HTERT RPE-1 (cell line): Measurements from ENCODE around the gene NSD1.
"Not testable (repeated sequence)": the region's sequence is repeated elsewhere in the genome, so short reads cannot be mapped to it uniquely, and the experiment has no call there.

ENCODE experiments used
- in situ Hi-C: fragments of 300-500 bp; cut with MboI; formaldehyde crosslinking; loops from 4 replicates; pipeline ENCODE4 v1.14.3; 2020; ENCODE audit warnings: low sequenced_read_pairs

Gene NSD1

GRCh38 chr5:177303925-177304391 lies 170.4 kb downstream of the NSD1 start:
- in situ Hi-C loops, result no loop called here

- in situ Hi-C loops, result no loop called here
Measured at GRCh38 chr5:177304392-177305119, 171.0 kb downstream of the NSD1 start.

- in situ Hi-C loops, result not testable (repeated sequence)
Measured at GRCh38 chr5:177306103-177306640, 172.6 kb downstream of the NSD1 start.

- in situ Hi-C loops, result no loop called here
Measured at GRCh38 chr5:177306674-177307543, 173.3 kb downstream of the NSD1 start.

GRCh38 chr5:177307544-177308363 lies 174.2 kb downstream of the NSD1 start:
- in situ Hi-C loops, result no loop called here

DNA sequence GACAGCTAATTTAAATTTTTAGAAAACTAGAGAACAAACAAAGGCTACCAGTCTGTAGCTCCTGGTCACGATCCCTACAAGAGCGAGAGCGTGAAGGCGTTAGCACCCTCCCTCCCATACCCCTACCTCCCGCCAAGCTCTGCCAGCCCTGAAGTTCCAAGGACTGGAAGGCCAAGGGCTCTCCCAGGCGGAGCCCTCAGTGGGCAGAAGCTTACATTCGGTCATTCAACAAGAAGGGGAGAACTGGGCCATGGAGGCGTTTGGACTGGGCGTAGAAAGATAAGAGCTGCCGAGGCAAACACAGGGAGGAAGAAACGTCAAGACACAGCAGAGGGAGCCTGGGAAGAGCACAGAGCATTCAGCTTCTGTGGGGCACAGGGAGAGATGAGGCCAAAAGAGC lies 175.2 kb downstream of the NSD1 start:
- in situ Hi-C loops, result no loop called here

DNA sequence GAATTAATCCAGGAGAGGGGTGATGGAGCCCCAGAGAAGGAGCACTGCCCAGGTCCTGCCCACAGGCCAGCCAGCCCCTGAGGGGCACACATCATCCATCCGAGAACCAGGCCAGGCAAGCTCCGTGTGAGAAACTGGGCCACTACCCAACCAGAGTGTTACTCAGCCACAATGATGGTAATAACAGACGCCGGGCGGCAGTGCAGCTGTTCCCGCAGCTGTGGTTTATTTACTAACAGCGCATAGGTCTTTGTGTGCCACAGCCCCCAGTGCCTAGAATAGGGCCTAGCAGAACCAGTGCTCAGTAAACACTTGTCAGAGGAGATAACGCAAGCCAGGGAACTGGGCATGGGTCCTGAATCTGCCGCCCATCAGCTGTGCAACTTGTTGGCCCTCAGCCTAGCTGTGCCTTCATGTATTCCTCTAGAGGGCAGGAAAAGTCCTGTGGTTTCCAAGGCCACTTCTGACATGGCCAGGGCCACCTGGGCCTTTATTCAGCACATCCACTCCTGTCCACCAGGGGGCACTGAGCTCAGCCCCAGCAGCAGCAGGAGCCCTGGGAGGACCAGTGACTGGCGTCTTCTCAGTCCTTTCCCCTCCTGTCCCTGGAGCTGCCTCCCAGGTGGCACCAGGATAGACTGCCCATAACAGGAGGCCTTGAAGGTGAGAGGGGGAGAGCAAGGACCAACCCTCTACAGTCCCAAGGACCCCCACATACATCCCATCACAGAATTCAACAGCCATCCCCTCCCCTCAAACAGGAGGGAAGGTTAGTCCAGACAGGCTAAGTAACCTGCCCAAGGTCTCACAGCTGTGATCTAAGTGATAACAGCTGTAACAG lies 176.0 kb downstream of the NSD1 start:
- in situ Hi-C loops, result no loop called here

- in situ Hi-C loops, result no loop called here
Measured at GRCh38 chr5:177310332-177310731, 176.8 kb downstream of the NSD1 start.

GRCh38 chr5:177310757-177311391 lies 177.3 kb downstream of the NSD1 start:
- in situ Hi-C loops, result no loop called here

DNA sequence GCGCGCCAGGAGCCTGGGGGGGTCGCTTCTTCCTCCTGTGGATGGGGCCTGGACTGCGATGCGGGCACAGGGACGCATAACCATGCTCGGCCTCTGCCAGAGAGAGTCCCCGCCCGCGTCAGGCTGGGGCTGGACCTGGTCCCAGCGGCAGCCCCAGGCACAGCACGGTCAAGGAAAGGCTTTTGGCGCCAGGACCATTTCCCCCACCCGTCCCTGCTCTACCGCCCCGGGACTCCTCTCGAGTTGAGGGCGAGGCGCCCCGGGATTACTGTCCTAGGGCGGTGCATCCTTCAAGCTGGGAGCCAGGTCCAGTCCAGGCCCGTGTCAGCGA lies 177.8 kb downstream of the NSD1 start:
- in situ Hi-C loops, result no loop called here

- in situ Hi-C loops, result no loop called here
Measured at GRCh38 chr5:177311723-177312648, 178.4 kb downstream of the NSD1 start, which contains the start of gene MXD3. Gene MXD3 (minus strand): TSS chr5:177311898. CDS start chr5:177311830, 68 bp downstream.

GRCh38 chr5:177312649-177313181 lies 179.1 kb downstream of the NSD1 start:
- in situ Hi-C loops, result no loop called here

- in situ Hi-C loops, result no loop called here
Measured at GRCh38 chr5:177313561-177314259, 180.1 kb downstream of the NSD1 start.

DNA sequence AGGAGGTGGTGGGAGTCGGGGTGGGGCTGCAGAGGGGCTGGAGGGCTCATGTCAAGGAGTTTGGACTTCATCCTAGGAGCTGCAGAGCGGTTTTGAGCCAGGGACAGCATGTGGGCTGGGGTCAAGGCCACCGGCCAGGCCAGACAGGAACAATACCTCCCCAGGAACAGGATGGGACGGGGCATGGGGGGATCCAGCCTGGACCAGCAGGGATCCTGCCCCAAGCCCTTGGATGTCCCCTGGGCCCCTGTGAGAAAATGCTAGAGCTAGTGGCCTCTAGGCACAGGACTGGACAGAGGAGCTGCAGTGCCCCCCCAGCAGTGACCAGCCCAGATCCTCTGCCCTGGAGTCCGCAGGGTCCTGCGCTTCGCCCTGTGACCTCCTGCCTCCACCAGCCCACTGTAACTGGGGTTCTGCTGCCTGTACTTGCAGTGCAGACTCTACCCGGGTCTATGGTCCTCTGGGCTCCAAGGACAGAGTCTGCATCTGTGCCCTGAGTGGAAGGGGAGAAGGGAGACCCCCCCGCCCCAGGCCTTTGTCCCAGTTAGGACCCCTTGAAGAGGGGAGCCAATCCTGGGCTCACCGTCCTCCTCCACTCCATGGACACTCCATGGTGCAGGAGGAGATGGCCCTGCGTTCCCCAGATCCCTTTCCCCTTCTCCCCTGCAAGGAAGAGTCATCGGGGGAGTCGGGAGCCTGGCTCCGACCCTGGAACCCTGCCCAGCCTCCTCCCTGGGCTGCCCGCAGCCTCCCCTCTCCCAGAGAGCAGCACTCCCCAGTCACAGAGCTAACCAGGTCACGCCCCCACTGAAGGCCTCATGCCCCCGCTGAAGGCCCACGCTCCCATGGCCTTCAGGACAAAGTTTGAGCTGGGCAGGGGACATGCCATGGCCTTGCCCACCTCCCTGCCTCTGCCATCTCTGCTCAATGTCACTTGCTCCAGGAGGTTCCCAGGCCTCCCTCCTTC lies 181.1 kb downstream of the NSD1 start:
- in situ Hi-C loops, result no loop called here

DNA sequence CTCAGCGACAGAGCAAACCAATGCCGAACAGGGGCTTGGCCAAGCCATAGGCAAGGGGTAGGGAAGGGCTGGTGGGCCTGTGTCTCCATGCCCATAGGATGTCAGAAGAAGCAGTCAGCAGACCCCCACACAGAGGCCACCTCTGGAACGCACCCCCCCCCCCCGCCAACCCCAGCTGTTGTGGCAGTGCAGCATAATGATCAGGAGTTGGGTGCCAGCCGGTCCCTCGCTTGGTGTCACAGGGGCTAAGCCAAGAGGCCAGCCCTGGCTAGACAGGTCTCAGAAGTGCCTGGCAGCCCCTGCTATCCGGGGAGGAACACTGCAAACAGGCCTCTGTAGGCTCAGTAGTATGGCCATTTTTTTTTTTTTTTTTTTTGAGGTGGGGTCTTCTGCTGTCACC lies 181.8 kb downstream of the NSD1 start:
- in situ Hi-C loops, result no loop called here

DNA sequence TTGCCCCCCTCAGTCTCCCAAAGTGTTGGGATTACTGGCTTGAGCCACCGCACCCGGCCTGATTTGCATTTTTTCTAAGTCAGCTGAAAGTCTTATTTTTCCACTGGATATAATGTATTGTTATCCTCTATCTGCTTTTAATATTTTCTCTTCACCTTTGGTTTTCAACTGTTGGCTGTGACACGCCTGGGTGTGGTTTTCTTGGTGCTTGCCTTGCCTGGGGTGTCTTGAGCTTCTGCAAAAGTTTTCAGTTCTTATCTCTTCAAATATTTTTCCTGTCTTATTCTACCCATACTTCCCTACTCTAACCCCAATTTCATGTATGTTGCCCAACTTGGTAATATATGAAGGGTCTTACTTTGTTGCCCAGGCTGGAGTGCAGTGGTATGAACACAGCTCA lies 182.4 kb downstream of the NSD1 start:
- in situ Hi-C loops, result no loop called here
